ENCODE results near the gene CRADD.
"Not testable (repeated sequence)": the region's sequence is repeated elsewhere in the genome, so short reads cannot be mapped to it uniquely, and the experiment has no call there.

Gene CRADD

DNA sequence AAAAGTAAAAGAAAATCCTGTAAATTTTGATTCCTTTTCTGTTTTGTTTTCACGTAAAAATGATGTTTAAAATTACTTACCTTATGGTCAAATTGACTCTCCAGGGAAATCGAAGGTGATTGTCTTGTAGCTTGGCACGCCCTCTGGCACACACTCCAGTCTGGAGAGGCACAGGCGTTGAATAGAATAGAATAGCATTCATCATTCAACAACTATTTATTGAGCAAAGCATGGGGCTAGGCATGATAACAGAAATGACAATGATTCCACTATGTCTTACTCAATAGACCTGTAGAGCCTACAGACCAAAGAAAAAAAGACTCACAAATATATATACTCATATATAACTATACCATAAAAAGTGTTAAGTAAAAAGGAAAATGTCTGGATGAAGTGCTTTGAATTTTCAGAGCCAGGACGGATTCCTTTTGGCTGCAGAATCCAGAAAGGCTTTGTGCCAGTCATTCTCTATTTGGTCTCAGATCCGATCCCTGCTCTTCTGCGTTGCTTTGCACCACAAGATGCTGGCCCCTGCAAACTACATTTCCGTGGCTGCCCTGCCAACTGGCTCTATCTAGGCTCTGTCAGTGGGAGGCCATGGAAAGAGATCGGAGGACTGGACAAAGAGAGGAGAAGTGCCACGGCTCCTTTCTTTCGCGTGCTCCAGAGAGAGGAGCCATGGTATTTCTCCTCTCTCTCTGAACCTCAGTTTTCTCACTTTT lies 231.8 kb downstream of the CRADD start:
- DNase-seq = no peak

DNA sequence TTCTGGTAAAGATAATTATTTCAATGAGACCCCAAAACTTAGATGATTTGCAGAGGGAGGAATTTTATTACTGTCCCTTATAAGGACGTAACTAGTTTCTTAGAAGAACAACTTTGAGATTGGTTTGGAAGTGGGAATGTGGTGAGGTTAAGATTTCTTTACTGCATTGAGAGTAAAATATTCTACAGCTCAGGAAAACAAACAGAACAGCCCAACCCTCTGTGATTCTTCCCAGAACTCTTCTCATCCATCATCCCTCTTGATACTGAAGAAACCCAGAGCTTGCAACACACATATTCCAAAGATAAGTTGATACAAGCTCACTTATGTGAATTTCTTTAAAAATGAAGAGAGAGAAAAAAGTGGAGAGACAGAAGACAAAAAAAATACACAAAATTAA lies 234.2 kb downstream of the CRADD start:
- no peak for DNase-seq

DNA sequence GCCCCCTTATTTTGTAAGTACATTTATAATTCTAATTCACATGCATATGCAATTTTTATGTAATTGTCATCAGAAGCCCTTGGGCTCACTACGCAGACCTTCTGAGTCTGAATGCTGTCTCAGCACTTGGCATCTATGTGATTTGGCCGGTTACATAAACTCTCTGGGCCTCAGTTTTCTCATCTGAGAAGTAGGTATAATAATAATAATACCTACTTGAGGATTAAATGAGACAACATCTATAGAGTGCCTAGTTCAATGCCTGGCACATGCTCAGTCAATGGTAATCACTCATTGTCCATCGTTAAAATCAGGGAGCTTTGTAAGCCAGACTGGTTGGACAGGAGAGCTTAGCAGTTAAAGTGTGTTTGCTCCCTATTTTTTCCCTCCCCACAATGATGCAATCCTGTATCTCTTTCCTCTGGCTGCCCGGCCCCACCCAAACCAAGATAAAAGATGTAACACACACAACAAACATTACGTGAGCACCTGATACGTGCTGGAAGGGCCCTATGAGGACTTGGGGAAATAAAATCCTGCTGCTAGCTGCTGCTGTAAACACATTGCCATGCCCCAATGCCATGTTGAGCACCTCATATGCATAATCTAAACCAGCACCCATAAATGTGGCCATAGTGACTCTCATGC lies 235.0 kb downstream of the CRADD start:
- no peak for DNase-seq

DNA sequence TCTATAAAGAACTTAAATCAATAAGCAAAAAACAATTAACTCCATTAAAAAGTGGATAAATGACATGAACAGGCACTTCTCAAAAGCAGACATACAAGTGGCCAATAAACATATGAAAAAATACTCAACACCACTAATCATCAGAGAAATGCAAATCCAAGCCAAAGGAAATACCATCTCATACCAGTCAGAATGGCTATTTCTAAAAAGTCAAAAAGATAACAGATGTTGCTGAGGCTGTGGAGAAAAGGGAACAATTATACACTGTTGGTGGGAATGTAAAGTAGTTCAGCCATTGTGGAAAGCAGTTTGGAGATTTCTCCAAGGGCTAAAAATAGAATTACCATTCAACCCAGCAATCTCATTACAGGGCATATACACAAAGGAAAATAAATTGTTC lies 236.7 kb downstream of the CRADD start:
- DNase-seq = no peak

DNA sequence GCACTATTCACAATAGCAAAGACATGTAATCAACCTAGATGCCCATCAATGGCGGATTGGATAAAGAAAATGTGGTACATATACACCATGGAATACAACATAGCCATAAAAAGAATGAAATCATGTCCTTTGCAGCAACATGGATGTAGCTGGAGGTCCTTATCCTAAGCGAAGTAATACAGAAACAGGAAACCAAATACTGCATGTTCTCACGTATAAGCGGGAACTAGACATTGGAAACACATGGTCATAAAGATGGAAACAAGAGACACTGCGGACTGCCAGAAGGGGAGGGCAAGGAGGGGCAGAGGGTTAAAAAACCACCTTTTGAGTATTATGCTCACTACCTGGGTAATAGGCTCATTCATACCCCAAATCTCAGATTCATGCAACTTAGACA lies 237.1 kb downstream of the CRADD start:
- DNase-seq = no peak

DNA sequence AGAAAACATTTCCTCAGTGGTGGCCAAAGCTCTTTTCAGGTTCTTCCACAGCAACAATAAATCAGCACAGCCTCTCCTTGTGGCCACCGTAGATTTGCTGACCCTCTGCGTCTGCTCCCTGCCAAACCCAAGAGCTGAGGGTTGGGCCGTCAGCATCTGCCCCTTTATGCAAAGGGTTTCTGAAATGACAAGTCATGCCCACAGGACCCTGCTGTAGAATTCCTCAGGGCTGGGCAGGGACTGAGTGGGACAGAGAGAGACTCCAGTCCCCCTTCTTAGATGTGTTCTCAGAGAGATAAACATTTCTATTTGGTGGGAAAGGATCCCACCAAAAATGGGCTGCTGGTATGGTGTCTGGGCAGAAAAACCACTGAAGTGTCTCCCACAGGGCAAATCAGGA lies 238.2 kb downstream of the CRADD start:
- DNase-seq = no peak

DNA sequence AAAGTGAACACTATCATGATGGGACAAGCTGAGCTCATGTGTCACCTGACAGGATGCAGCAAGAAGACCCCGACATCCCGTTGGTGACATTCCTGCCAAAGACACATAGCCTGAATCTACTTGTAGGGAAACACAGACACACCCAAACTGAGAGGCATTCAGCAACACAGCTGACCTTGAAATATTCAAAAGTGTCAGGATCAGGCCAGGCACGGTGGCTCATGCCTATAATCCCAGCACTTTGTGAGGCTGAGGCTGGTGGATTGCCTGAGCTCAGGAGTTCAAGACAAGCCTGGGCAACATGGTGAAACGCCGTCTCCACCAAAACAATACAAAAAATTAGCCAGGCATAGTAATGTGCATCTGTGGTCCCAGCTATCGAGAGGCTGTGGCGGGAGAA lies 239.2 kb downstream of the CRADD start:
- DNase-seq = no peak

DNA sequence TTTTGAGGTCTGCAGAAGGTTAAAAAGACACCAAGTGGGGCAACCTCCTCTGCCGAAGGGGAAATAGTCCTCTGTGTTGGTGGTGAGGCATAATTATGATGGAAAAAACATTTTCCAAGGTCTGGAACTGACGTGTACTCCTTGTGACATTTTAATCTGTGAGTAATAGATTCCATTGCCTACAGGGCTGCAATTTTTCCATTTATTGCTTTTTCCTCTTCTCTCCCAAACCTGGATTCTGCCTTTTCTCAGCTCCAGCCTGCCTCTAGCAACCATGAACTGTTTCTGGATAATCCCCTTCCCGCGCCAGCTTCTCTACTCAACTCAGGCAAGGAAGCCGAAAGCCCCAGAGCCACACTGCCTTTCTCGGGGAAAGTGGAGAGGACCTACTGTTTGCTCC lies 241.1 kb downstream of the CRADD start:
- DNase-seq = no peak

DNA sequence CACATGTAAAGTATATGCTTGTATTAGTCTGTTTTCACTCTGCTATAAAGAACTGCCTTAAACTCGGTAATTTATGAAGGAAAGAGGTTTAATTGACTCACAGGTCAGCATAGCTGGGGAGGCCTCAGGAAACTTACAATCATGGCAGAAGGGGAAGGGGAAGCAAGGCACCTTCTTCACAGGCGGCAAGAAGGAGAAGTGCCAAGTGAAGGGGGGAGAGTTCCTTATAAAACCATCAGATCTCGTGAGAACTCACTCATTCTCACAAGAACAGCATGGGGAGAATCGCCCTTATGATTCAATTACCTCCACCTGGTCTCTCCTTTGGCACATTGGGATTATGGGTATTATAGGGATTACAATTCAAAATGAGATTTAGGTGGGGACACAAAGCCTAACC lies 241.7 kb downstream of the CRADD start:
- DNase-seq = no peak

DNA sequence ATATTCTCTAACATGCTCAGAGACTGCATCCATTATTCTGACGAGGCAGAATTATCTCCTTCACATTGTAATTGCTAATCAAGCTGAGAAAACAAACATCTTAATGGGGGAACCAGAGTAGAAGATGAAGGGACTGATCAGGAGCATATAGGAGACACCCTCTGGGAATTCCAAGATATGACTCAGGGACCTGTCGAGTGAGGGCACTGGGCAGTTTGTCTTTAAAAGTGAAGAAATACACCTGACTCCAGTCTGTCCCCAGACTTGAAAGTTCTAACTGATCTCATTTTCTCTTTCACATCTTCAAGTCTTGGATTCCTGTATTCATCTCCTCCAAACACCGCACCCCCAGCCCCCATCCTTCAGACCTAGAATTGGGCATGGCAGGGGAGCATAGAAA lies 244.3 kb downstream of the CRADD start:
- no peak for DNase-seq

DNA sequence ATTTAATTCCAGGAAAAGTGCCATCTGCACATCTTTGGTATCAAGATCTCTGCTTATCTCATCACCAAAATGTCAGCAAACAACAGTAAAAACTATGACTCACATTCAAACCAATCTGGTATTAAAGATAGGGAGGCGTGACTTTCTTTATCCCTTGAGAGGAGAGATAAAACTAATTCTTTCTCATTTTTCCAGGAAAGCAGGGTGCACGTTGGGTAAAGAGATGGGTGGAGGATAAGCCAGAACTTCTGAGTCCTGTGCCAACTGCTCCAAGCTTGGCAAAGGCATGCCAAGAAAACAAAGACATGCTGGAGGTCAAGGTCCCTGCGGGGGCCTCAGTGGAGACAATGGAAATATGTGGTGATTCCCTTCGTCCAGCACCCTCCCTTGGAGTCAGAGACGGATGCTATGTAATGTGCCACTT lies 245.4 kb downstream of the CRADD start:
- DNase-seq = no peak

DNA sequence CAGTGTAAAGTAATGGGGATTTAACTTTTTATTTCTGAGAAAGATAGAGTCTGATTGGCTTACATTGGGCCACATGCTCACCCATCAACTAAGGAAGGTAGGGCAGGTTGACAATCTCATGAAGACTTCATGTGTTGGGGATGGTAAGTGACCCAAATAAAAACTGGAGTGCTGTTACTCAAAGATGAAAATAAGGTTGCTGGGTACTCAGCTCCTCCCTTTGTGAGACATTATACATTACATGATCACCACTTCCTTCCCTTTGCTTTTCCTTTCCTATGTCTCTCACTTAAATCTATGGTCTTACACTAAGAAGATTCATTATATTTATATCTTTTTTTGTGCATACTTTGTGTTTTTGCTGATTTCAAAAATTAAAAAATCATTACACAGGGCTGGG lies 247.2 kb downstream of the CRADD start:
- DNase-seq = peak in 1 of 5 donors; percentile 16

DNA sequence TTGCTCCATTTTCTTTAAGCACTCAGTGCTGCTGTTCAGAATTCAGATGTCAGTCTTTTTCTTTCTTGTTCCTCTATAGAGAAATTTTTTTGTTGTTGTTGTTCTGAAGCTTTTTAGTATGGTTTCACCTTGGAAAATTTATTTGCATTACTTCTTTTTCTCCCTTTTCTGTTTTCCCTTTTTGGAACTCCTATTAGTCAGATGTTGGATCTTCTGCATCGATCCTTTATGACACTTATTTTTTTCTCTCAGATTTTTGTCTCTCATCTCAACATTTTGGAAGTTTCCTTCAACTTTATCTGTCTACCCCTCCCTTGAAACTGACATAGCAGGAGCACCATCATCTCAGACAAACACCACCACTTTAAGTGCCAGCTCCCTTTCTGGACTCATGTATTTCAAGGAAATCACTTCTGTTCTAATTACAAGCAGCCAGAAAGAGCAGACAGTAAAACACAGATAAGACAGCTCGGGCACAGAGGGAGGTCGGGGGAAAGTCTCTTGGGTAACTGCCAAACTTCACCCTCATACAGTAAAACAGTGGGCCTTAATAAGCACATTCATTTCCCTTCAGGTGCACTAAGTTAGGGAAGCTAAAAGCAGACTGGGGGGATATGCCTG lies 248.5 kb downstream of the CRADD start:
- no peak for DNase-seq

DNA sequence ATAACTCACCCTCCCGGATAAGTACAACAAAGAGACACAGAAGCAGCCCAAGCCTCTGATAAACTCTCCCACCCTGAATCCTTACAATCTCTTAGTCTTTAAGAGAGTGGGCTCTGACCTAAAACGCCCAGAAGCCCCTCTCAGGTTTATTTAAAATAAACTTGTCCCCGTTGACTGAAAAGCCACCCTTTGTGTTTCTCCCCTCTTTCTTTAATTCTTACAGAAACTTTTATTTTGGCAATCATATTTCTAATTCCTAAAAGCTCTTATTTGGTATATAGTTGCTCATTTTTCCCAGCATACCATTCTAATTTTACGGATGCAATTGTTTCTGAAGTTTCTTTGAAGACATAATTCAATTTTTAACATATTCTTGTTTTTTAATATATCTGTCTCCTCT lies 249.1 kb downstream of the CRADD start:
- no peak for DNase-seq

DNA sequence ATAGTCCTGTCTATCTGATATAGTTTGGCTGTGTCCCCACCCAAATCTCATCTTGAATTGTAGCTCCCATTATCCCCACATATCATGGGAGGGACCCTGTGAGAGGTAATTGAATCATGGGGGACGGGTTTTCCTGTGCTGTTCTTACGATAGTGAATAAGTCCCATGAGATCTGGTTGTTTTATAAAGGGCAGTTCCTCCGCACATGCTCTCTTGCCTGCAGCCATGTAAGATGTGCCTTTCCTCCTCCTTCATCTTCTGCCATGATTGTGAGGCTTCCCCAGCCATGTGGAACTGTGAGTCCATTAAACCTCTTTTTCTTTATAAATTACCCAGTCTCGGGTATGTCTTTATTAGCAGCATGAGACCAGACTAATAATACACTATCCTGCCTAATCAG lies 251.9 kb downstream of the CRADD start:
- not testable (repeated sequence) for DNase-seq

DNA sequence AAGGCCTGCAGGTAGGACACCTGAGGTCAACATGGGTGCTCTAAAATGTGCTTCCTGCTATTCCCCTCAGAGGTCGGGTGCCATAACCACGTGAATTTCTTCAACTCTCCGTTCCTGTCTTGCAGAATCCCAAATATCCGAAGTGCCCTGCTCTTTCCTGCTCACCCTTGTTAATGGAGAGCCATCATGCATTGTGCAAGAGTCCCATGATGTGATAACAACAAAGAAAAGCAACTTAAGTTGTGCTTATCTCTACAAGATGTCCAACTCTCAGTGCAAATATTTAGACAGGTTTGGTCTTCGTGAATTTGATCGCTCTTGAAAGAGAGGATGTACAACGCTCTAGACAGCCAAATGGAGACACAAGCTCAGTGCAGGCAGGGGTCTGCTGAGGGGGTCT lies 260.6 kb downstream of the CRADD start:
- DNase-seq = no peak

DNA sequence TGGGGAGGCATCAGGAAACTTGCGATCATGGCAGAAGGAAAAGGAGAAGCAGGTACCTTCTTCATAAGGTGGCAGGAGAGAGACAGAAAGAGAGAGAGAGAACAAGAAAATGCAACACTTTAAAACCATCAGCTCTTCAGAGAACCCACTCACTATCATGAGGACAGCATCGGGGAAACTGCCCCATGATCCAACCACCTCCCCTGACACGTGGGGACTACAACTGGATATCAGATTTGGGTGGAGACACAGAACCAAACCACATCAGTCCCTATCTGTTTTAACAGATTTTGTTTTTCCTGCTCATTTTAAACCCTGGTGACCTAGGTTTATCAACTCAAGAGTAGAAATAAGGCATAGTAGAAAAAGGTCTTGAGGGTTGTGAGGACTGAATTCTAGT lies 261.1 kb downstream of the CRADD start:
- no peak for DNase-seq

DNA sequence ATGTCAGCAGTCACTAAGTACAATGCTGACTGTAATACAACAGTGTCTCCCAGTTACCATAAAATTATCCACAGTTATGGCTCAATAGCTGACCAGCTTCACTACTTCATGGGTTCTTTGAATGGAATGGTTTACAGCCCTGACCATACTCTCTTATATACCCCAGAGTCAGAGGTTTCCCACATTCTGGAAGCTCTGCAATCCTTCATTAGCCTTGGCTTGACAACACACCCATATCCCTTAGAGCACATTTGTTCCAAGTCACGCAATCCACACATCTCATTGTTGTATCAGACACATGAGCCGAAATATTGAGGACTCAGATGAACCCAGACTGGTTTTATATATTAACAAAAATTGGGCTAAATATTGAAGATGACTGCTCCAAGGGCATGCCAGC lies 261.8 kb downstream of the CRADD start:
- DNase-seq = no peak

DNA sequence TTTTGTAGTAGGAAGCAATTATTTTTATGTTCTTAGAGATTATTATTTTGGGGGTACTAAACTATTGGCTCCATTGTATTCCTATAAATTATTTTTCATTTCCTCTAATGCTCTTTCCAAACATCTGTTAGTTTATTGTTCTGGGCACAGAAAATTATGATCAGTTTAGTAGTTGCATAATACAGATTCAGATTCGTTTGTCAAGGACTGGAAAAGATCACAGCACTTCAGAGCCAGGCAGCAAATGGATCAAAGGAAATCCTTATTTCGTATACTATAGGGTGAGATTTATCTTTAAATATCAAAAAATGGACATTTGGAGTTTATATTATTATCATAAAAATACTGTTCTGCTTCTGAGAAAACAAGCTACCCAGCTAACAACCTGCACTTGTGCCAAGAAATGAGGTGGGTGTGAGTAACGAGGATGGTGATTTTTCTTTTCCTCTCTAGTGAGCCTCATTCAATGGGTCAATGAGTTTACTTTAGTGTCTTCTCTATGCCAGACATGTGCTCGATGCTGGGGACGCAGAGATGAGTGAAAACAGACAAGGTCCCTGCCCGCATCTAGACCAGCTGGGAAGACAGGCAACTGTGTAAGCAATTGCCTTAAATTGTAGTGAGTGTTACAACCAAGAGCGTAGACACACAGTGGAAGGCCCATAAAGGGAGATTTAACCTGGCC lies 262.6 kb downstream of the CRADD start:
- DNase-seq = no peak

DNA sequence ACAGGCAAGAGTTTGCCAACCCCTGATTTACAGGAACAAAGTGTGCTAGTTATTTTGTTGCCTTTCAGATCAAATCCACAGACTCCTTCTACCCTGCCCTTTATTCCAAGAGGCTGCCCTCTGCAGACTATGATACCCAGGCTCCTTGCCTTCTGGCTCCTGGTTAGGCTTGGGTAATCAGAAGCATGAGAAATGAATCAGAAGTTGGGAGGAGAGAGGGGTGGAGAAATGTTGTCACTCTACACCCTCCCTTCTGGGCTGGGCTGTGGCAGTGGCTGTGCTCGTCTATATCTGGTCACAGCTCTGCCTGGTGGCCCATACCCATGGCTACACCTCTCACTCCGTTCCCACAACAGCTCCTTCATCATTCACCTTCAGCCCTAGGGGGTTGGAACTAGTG lies 266.6 kb downstream of the CRADD start:
- no peak for DNase-seq

DNA sequence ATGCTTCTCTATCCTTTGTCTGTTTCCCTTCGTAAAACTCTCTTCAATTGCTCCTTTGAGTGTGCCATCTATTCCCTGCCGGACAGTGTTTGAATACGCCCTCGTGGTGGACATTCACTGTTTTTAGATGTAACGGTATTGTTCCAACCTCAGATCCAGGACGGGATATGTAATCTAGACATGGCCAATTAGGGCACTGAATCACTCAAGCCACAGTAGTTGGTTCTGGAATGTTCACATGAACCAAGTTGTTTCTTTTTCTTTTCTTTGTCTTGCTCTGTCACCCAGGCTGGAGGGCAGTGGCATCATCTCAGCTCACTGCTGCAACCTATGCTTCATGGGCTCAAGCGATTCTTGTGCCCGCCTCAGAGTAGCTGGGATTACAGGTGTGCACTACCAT lies 267.0 kb downstream of the CRADD start:
- DNase-seq = no peak
